GM12891 (cell line): ENCODE data around the gene ZMIZ2.
A peak's percentile ranks its signal among the peaks of the same experiment; 100 is the strongest.

Source experiments
- DNase-seq: peaks from one replicate; pipeline ENCODE4 v3.0.0; 2011; ENCODE audit warnings: low spot score; ENCODE audit not compliant: insufficient read length
- FAIRE-seq: peaks from 2 replicates; lab custom pipeline; 2011; peaks lifted over from hg19 to GRCh38; lab: Jason Lieb, UNC
- PAX5 ChIP-seq: IDR thresholded peaks from 2 replicates; pipeline ENCODE4 v1.6.1; 2011; ENCODE audit warnings: low read length, moderate library complexity, mild to moderate bottlenecking; ENCODE audit not compliant: insufficient read depth, severe bottlenecking
- POLR2A ChIP-seq: IDR thresholded peaks from 2 replicates; pipeline ENCODE4 v1.6.1; 2011; ENCODE audit warnings: low read depth, low read length, control low read depth
- POLR2AphosphoS5 ChIP-seq: IDR thresholded peaks from 2 replicates; pipeline ENCODE4 v1.6.1; 2011; ENCODE audit warnings: low read depth, low read length, control low read depth
- POU2F2 ChIP-seq: IDR thresholded peaks from 2 replicates; pipeline ENCODE4 v1.6.1; 2011; ENCODE audit warnings: low read depth, mild to moderate bottlenecking, control low read depth, low read length, moderate library complexity
- SPI1 ChIP-seq: IDR thresholded peaks from 2 replicates; pipeline ENCODE4 v1.6.1; 2011; ENCODE audit warnings: low read depth, low read length, control low read depth
- TAF1 ChIP-seq: IDR thresholded peaks from 2 replicates; pipeline ENCODE4 v1.6.1; 2011; ENCODE audit warnings: low read depth, low read length, control low read depth

ZMIZ2 gene

DNA sequence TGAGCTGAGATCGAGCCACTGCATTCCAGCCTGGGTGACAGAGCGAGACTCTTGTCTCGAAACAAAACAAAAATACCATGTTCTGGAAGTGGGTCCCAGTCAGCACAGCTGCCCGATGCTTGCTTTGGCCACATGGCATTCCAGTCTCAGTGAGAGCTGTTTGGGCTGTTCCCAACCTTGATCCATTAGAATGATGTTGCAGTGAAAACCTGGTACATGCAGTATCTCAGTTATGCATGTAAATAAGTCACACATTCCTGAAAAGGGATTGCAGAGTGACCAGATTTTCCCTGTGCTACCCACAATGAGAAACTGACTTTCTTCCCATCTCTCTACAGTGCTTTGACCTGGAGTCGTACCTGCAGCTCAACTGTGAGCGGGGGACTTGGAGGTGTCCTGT, 15.4 kb downstream of the ZMIZ2 start:
- no peak for TF ChIP-seq POU2F2
- no peak for TF ChIP-seq TAF1
- DNase-seq (no peak), FAIRE-seq (no peak)

DNA sequence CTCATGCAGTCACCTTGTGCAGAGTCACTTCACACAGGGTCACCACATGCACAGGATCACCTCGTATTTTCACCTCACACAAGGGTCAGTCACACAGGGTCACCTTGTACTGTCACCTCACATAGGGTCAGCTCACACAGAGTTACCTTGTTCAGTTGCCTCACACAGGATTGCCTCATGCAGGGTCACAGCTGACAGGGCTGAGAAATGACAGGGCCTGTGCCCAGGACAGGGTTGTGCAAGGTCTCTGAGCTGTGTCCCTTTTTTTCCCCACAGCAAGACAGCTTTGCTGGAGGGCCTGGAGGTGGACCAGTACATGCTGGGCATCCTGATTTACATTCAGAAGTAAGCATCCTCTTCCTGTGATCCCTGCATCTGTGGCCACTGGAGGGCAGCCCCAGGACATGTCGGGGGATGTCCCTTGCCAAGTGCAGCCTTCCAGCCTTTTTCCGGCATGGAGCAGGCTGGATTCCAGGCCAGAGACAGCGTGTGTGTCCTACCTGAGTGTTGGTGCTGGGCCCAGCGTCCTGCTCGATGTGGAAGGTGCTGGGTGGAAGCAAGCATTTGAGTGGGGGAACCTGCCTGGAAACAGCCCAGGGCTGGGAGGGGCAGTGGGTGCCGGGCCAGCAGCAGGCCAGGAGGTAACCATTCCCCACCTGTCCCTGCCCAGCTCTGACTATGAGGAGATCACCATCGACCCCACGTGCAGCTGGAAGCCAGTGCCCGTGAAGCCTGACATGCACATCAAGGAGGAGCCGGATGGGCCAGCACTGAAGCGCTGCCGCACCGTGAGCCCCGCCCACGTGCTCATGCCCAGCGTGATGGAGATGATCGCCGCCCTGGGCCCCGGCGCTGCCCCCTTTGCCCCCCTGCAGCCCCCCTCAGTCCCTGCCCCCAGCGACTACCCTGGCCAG, 16.3 kb downstream of the ZMIZ2 start:
- FAIRE-seq: no peak
- no peak for DNase-seq
- TF ChIP-seq TAF1 (no peak), PAX5 (no peak), SPI1 (no peak), POLR2AphosphoS5 (no peak), POU2F2 (no peak), POLR2A (no peak)

DNA sequence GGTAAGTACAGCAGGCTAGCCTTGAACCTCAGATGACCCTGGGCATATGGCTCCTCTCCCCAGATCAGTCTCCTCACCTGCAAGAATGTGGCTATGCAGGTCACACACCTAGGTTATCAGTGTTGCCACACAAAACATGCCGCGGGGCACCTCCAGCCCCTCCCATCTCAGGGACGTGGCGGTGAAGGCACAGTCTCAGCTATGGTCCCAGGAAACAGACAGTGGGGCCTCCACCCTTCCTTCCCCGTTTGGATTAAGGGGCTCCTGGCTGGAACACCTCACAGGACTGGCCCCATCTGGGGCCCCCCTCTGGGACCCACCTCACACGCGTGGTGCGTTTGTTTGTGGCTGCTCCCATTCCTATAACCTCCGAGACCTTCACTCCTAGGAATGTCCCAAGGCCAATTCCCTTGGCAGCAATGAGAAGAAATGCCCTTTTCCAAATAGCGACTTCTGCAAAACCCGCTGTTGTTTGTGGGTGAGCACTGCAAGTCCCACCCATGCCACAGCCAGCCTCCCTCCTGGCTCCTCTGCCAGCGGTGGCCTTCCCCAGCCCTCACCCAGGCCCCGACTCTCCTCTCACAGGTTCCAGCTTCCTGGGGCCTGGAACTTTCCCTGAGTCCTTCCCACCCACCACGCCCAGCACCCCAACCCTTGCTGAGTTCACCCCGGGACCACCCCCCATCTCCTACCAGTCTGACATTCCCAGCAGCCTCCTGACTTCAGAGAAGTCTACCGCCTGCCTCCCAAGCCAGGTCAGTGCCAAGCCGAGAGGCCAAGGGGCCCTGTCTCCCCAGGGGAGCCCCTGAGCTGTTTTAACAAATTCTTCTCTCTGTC, 17.1 kb downstream of the ZMIZ2 start:
- DNase-seq (no peak), FAIRE-seq (no peak)
- TF ChIP-seq POLR2AphosphoS5 (no peak), POU2F2 (no peak), TAF1 (no peak), PAX5 (no peak), SPI1 (no peak), POLR2A (no peak)

DNA sequence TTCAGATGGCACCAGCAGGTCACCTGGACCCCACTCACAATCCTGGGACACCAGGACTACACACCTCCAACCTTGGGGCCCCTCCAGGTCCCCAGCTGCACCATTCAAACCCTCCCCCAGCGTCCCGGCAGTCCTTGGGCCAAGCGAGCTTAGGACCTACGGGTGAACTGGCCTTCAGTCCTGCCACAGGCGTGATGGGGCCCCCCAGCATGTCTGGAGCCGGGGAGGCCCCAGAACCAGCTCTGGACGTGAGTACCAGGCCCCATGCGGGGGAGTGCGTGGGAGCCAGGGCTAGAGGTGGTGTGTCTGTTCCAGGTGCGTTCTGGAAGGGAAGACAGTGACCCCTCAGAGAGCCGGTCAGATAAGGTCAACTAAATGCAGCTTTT, 17.8 kb downstream of the ZMIZ2 start:
- FAIRE-seq (no peak), DNase-seq (no peak)
- TF ChIP-seq POLR2AphosphoS5: no peak
- TF ChIP-seq TAF1: no peak
- TF ChIP-seq PAX5: no peak
- no peak for TF ChIP-seq POLR2A
- TF ChIP-seq POU2F2: no peak
- no peak for TF ChIP-seq SPI1

DNA sequence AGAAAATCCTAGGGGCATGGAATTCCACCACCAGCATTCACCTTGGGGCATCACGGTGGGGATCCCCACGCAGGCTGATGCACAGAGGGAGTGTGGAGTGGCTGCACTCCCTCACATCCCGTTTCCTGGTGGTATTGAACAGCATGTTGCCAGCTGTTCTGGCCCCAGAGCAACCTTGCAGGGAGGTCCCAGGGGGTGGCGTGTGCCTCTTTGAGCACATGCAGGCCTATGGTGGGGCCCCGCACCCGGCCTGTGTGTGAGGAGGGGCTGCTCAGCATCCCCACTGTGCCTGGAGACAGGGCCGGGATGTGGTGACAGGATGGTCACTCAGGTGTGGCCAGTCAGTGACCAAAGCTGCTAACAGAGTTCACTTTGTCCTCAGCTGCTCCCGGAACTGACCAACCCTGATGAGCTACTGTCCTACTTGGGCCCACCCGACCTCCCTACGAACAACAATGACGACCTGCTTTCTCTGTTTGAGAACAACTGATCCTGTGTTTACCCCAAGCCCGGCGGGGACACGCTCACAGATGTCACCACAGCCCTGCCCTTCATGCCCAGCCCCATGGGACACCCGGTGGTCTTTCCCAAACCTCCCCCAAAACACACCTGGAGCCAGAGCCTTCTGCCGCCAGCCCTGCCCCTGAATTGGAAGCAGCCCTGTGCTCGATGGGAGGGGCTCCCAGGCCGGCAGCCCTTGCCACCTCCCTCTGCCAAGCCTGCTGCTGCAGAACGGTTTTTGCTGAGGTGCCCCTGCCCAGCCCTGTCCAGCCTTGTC, 18.7 kb downstream of the ZMIZ2 start:
- FAIRE-seq (no peak), DNase-seq (no peak)
- TF ChIP-seq PAX5 (no peak), POLR2A (no peak), POU2F2 (no peak), SPI1 (no peak), POLR2AphosphoS5 (no peak), TAF1 (no peak)

DNA sequence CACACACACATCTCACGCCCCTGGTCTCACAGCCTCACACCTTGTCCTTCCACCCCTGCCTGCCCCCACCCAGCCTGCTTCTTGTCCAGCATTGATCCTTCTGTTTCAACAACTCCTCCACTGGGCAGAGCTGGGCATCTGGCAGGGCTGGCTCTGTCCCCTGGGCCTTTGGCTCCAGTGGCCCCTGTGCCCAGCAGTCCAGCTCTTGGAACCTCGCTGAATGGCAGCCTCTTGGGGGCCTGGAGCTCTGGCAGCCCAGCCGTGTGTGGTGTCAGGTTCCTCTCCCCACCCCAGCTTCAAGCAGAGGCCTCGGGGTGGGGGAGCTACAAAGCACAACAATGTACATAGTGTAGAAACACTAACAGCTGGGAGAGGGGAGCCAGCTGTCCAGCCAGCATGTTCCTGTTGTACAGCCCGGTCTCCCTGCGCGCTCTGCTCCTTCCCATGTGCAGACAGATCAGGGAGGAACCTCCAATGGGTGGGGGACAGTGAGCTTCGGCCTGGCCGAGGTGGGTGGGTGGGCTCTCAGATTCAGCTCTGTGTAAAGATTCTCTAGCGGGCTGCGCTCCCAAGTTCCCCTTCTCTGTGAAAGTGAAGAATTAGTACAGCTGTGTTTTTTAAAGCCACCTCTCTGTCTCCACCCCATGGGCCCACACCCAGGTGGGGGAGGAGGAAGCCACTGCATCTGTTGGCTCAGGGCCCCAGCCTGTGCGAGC, 19.4 kb downstream of the ZMIZ2 start:
- FAIRE-seq (peak; percentile 88), DNase-seq (peak; percentile 72)
- TF ChIP-seq POLR2AphosphoS5: no peak
- no peak for TF ChIP-seq PAX5
- TF ChIP-seq TAF1: no peak
- no peak for TF ChIP-seq SPI1
- no peak for TF ChIP-seq POU2F2
- no peak for TF ChIP-seq POLR2A

DNA sequence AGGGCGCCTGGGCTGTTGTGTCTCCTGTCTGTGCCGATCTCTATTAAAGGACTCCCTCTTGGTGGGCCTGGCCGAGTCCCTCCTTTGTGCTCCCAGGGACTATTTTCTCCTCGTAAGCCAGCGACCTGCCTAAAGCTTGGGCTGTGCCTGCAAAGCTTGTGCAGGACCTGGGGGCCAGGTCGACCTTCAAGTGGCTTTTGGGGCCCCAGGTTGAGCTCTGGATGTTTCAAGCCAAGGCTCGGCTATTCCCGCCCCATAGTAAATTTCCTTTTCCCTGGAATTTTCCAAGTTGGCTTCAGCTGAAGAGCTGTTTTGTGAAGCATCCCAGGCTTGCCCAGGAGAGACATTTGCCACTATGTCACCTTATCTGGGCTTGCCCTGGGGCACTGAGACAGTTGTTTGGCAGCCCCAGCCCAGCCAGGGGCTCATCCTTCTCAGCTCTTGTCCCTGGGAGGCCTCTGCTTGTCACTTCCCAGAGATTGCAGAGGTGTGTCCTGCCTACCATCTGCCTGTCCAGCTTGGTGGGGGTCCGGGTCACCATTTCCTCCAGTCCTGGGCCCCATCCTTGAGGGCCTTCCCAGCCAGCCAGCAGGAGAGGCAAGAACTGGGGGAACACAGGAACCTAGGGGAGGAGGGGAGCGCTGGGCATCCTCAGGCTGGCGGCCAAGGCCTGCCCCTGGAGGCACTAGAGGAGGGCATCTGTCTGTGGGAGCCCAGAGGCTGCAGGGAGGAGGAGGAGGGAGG, 20.2 kb downstream of the ZMIZ2 start:
- FAIRE-seq (no peak), DNase-seq (no peak)
- TF ChIP-seq POLR2A (no peak), POLR2AphosphoS5 (no peak), PAX5 (no peak), TAF1 (no peak), SPI1 (no peak), POU2F2 (no peak)

DNA sequence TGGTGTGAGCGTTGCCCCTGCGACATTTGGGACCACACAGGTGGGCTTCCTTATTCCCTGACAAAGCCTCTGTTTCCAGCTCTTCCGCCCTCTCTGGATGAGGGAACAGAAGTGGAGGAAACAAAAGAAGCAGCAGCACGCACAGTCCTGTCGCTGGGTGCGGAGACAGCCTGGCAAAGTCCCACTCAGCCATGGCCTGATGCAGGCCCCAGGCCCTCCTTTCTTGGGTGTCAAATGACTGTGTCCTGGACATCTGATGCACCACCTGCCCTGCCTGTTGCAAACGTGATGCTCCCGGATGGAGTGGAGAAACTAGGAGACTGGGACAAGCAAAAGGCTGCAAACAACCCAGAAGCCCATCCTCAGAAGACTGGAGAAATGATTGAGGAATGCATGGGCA, 20.7 kb downstream of the ZMIZ2 start:
- DNase-seq (no peak), FAIRE-seq (no peak)
- TF ChIP-seq PAX5 (no peak), POLR2A (no peak), SPI1 (no peak), POU2F2 (no peak), POLR2AphosphoS5 (no peak), TAF1 (no peak)
